KOPT-K1 (cell line): ENCODE results near the gene SLC12A8.
"Not testable (repeated sequence)": the region's sequence is repeated elsewhere in the genome, so short reads cannot be mapped to it uniquely, and the experiment has no call there.

Experiments used
- H3K27ac ChIP-seq: fragments of 200-600 bp; sonication (generic); 2 replicates; pipeline ENCODE4 v1.5.1; 2016; ENCODE audit warnings: antibody characterized with exemption, mild to moderate bottlenecking, low read depth, low read length; ENCODE audit not compliant: poor library complexity, severe bottlenecking
- H3K36me3 ChIP-seq: fragments of 200-600 bp; sonication (generic); 2 replicates; pipeline ENCODE4 v1.5.1; 2017; ENCODE audit warnings: antibody characterized with exemption, mild to moderate bottlenecking, low read length, moderate library complexity; ENCODE audit not compliant: insufficient read depth
- H3K9me3 ChIP-seq: fragments of 200-600 bp; sonication (generic); 2 replicates; pipeline ENCODE4 v1.5.1; 2017; ENCODE audit warnings: antibody characterized with exemption, low read length, mild to moderate bottlenecking; ENCODE audit not compliant: insufficient read depth, poor library complexity, severe bottlenecking

SLC12A8 gene

DNA sequence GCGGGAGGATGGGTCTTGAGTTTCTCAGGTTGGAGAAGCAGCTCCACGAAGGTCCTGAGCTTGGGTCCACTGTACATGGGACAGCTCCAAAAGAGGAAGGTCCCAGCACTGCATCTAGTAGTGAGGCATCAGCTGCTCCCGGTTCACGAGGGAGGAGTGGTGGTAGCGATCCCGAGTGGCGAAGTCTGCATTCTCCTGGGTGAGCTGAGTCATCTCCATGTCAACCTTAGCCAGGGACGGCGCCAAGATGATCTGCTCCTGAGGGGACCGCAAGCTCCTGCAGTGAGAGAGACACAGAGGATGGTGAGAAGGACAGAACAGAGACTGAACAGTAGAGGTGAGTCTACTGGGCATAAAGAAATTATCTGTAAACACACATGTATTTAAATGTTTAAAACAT, 128.8 kb downstream of the SLC12A8 start:
- H3K27ac ChIP-seq = no peak overlapping the region
- no peaks in the 10 kb centered on the region for H3K9me3 ChIP-seq
- H3K36me3 ChIP-seq = no peaks in the 10 kb centered on the region

DNA sequence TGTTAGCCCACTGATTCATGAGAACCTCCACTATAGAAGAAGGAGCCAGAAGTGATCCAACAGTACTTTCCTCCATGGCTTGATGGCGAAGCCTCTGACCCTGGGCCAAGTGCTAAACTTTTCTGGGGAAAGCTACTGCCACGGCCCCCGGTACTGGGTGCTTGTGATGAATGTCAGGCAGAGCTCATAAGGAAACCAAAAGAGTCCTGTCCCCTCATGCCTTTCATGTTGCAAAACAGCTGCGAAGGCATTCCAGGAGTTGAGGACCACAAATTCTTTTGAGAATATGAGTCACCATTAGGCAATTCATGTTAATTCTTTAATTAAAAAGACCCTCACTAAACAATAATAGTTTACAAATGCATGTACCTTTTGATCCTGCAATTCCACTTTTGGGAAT, 130.2 kb downstream of the SLC12A8 start:
- H3K36me3 ChIP-seq, H3K27ac ChIP-seq, H3K9me3 ChIP-seq: not testable (repeated sequence)

DNA sequence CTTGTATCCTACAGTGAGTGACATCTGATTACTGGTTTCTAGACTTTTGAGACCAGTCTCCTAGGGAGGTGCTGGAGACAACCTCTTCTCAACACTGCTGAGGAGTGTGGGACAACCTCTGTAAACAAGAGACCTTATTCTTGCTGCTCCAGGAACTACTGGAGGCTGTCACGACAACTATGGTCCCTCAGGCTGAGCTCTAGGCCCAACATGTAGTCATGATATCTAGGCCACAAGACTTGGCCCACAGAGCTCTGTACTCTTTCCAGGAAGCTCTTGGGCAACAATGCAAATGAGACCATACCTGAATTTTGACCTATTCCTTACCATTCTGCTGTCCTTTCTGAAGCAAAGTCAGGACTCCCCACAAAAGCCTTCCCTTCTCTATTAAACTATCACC, 132.5 kb downstream of the SLC12A8 start:
- no peak overlapping the region for H3K27ac ChIP-seq
- no peaks in the 10 kb centered on the region for H3K36me3 ChIP-seq
- no peaks in the 10 kb centered on the region for H3K9me3 ChIP-seq

DNA sequence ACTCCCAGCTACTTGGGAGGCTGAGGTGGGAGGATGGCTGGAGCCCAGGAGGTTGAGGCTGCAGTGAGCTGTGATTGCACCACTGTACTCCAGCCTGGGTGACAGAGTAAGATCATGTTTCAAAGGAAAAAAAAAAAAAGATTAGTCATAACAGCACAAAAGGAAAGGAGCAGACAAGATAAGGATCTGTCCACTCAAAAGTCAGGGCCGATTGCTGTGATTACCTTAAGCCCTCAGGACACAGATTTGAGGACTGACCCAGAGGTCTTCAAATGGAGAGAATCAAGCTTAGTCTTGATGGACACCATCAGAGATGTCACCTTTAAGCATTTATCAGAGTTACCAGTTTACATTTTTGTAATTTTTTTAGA, 132.9 kb downstream of the SLC12A8 start:
- H3K36me3 ChIP-seq = no peaks in the 10 kb centered on the region
- H3K9me3 ChIP-seq = no peaks in the 10 kb centered on the region
- H3K27ac ChIP-seq = no peak overlapping the region

DNA sequence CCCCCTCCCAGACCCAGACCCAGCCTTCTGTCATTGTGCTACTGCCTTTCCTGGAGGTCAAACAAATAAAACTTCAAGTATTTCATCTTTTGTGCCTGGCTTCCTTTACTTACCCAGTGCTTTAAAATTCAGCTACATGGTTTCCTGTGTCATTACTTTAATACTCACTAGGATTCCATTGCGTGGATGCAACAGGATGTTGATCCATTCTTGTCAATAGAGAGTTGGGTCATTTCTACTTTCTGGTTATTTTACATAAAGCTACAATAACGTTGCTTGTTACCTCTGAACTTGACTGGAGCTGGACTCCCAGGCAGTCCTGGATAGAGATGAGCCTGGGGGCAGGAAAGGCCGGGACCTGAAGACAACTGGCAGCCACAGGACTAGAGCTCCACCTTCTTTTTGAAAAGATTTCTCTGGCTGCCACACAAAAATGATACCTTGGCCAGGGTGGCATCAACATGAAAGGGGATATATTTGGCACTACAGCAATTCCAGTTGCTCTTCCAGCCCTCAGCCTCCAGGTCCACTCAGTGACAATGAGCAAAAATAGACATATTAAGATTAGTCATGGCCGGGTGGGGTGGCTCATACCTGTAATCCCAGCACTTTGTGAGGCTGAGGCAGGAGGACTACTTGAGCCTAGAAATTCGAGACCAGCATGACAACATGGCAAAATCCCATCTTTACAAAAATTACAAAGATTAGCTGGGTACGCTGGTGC, 133.4 kb downstream of the SLC12A8 start:
- H3K36me3 ChIP-seq = no peaks in the 10 kb centered on the region
- no peak overlapping the region for H3K27ac ChIP-seq
- no peaks in the 10 kb centered on the region for H3K9me3 ChIP-seq

DNA sequence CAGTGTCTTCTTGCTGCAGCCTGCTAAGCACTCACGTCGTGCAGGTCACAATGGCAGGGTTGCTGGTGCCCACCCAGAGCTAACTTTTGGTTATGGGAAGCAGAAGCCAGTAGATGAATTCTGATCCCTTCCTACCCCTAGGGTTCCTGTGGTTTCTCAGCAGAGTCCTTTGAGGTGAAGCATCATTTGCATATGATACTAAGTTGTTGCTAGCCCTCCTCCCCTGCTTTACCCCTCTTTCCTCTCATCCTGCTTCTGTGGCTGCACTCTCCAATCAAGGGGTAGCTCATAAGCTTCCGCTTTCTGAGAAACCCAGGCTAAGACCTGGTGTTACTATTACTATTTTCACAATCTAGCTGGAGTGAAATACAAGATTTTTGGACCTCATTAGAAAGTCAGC, 134.7 kb downstream of the SLC12A8 start:
- no peak overlapping the region for H3K27ac ChIP-seq
- no peaks in the 10 kb centered on the region for H3K36me3 ChIP-seq
- H3K9me3 ChIP-seq = no peaks in the 10 kb centered on the region

DNA sequence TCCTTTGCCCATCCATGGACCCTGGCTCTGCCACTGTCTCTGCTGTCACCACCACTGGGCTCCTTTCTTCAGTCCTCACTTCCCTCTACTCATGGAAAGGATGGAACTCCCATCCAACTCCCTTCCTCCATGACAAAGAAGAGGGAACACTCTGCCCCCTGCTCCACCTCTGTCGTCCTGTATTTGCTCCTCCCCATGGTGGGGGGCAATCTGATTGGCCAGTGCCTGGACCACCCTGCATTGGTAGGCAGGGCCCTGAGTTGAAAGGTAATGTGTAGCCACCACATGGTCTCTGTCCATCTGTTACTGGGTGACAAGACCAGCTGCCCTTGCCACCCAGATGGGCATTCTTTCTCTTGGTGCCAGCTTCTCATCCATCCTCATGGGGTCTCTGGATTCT, 136.1 kb downstream of the SLC12A8 start:
- Histone ChIP-seq H3K27ac (no peak overlapping the region), H3K9me3 (no peaks in the 10 kb centered on the region), H3K36me3 (no peaks in the 10 kb centered on the region)

DNA sequence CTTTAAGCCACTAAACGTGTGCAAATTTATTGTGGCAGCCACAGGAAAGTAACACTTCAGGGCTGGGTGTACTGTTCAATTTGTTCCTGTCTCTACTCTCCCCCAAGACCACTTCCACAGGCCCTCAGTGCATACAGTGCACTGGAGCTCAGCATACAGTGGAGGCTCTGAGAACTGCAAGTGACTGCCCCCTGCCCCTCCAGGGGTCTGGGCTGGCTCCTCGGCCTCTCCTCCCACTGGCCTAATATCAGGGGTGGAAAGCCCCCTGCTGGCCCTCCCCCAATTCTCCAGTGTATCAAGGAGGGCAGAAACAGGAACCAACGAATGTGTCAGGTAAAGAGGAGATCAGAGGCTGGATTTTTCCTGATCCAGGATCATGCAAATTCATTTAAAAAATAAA, 136.8 kb downstream of the SLC12A8 start:
- H3K27ac ChIP-seq = no peak overlapping the region

DNA sequence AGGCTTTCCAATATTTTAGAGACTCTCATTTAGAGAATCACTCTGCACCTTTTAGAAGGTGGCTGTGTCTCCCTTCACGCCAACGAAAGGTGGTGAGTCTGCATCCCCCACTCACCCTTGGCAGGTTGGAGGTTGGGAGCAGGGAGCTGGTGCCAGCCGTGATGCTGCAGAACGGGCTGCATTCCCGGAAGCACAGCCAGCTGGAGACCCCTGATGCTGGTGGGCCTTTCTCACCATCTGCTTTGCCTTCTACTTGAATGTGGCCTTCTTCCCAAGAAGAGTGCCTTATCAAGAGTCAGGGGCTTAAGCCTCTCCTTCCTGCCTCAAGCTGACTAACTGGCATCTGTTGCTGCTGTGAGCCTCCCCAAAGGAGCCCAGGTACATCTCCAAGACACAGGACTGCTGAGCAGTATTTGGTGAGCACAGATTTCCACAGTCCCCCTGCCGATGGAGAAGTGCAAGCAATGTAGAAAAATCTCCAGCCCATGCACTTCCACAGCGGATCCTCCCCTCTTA, 139.1 kb downstream of the SLC12A8 start:
- H3K27ac ChIP-seq = no peak overlapping the region
- no peaks in the 10 kb centered on the region for H3K9me3 ChIP-seq
- H3K36me3 ChIP-seq = no peaks in the 10 kb centered on the region

More for the DNA sequence above, 136.8 kb downstream of the SLC12A8 start:
- H3K9me3 ChIP-seq = no peaks in the 10 kb centered on the region
- H3K36me3 ChIP-seq = no peaks in the 10 kb centered on the region

DNA sequence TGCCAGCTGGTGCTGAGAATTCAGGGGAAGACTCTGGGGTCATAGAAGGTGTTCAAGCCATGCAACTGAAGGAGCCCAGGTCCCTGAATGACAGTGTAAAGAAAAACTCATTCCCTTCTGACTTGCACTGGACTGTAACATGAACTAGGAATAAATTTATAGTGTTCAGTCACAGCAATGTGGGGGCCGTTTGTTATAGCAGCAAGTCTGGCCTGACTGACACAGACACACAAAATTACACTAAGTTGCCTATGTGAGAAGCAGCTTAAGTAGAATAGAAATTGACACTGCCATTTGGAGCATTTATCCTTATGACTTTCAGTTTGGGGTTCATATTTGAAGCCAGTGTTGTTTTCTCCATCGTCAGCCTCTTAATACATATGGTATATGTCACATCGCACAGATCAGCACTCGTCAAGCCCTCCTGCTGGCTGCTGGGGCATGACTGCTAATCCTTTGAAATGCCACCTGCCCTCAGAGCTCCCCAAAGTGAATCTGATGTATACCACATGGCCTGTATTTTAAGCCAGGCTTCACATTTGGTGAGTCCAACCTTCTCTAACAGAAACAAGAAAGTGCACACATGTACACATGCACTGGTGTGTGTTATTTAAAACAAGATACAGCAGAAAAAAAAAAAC, 139.7 kb downstream of the SLC12A8 start:
- H3K27ac ChIP-seq = no peak overlapping the region
- no peaks in the 10 kb centered on the region for H3K9me3 ChIP-seq

DNA sequence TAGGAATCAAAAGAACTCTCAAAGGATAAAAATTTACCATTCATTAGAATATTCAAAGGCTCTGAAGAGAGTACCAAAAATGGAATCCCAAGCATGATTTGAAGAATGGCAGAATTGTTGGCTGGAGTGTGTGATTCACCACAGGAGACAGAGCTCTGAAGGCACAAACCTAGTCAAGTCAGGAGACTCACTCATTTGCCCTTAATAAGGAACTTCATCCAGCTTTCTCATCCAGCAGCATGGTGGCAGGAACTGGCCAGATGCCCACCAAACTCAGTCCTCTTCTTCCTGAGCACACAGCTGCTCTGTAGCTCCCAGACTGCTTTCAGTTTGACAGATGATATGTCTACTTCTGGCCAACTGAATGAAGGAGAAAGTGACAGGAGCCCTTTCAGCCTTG, 140.2 kb downstream of the SLC12A8 start:
- no peaks in the 10 kb centered on the region for H3K36me3 ChIP-seq
- H3K9me3 ChIP-seq = no peaks in the 10 kb centered on the region
- no peak overlapping the region for H3K27ac ChIP-seq

More for the DNA sequence above, 139.7 kb downstream of the SLC12A8 start:
- no peaks in the 10 kb centered on the region for H3K36me3 ChIP-seq

DNA sequence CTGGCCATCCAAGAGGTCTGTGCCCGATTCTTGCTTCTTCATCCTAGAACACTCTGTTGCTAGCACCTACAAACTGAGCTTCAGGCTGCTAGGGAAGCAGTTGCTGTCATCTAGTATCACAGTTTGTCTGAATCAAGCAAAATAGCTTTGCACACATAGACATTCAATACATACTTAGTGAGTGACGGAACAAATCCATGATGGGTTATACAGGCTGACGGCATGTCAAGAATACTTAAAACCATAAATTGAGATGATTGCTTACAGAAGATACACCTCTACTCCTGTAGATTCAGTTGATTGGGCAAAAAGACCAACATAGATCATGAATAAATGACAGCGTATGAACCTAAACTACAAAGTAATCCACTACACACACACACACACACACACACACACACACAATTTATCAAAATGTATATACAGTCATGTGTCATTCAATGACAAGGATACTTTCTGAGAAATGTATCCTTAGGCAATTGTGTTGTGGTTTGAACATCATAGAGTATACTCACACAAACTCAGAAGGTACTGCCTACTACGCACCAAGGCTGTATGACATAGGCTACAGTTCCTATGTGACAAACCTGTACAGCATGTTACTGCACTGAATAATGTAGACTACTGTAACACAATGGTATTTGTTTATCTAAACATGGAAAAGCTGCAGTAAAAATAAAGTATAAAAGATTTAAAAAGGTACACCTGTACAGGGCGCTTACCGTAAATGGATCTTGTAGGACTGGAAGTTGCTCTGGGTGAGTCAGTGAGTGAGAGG, 142.4 kb downstream of the SLC12A8 start:
- Histone ChIP-seq H3K36me3 (no peaks in the 10 kb centered on the region), H3K27ac (no peak overlapping the region), H3K9me3 (no peaks in the 10 kb centered on the region)

DNA sequence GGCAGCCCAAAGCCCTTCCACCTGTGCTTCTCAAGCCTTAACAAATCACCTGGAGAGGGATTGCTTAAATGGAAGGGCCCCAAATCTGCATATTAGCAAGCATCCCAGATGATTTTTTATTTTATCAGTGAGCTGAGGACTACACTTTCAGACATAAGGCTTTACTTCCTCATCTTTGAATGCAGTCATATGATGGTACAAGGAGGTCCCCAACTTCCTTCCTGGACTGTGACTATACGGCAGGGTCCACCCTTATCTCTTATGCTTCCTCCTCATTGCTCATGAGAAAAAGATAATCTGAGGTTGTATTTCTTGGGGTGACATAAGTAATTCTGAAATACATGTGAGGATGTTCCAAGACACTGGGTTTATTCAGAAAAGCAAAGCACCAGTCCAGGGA, 143.1 kb downstream of the SLC12A8 start:
- Histone ChIP-seq H3K27ac (no peak overlapping the region), H3K9me3 (peaks cover 1% of the 10 kb centered on the region), H3K36me3 (no peaks in the 10 kb centered on the region)

DNA sequence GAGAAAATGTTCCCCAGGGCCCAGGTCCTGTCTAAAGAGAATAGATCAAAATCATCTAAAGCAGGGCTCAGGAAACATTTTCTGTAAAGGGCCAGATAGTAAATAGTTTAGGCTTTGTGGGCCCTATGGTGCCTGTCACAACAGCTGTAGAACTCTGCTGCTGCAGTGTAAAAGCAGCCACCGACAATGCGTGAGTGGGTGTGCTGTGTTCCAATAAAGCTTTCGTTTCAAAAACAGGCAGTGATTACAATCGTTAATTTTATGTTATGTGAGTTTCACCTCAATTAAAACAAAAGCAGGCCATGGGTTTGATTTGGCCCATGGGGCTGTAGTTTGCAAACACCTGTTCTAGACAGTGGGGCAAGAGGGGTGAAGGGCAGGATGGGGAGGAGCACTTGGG, 144.3 kb downstream of the SLC12A8 start:
- Histone ChIP-seq H3K36me3 (no peaks in the 10 kb centered on the region), H3K27ac (no peak overlapping the region), H3K9me3 (peaks cover 5% of the 10 kb centered on the region)

DNA sequence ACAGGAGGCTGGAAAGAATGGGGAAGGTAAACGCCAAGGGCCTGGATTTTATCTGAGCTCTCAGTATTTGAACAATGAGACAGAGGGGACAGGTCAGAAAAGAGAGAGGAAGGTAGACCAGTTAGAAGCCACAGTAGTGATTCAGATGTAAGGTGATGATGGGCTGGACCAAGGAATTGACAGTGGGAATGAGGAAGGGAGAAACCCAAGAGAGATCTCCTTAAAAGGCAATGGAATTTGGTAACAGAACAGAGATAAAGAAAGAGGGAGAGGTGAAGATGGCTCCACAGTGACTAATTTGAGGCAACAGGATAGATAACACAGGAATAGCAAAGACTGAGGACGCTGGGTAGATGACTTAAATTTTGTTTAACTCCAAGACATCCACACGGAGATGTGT, 145.3 kb downstream of the SLC12A8 start:
- Histone ChIP-seq H3K36me3 (no peaks in the 10 kb centered on the region), H3K9me3 (peaks cover 5% of the 10 kb centered on the region), H3K27ac (no peak overlapping the region)
